Stimulated activated CD8-positive, alpha-beta memory T cell treated with anti-CD3 and anti-CD28 coated beads, Interleukin-12 subunit alpha, Interleukin-12 subunit beta, amount 100 ng/mL, for 1 hour (primary cell): ENCODE data around the gene HADHB.

Experiments used
- DNase-seq: peaks from one replicate; pipeline ENCODE4 v3.0.0-alpha.2; 2020; ENCODE audit warnings: low read depth

The HADHB gene

DNA sequence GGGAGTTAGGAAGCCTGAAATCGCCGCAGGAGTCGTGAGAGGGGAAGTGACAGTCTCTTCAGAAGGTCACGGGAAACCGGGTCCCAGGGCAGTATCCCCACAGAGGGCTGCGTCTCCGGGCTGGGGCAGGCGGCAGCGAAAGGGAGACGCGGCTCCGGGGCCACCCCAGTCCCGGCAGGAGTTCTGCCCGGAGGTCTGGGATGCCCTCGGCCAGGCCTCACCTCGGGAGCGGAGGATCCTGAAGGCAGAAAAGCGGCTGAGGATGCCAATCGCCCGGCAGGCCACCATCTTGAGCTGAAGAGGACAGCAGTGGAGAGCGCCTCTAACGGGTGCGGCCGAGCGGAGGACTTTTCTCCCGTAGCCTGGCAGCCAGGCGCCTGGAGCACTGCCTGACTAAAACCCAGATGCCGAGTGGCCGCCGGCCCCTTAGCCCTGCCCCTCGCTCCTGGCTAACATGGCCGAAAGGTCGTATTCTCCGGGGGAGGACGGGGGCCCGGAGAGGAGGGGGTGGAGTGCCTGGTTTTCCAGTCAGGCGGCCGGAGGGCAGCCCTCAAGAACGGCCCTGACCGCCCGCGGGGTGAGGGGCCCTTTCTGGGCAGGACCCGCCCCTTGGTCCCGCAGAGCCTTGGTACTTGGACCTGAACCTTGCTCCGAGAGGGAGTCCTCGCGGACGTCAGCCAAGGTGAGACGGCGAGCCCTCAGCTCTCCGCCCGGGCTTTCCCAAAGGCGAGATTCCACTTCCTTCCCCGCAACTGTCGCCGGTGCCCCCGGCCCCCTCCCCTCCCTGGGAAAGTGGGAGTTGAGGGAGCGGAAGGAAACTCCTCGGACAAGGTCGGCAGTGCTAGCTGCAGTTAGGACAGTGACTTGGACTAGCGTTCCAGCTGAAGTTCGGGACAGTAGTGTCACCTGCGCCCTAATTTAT is at the start of gene HADHB, which contains the start of gene HADHA:
Gene HADHB, plus strand, starts transcription at position 631 of the 922 bp plus-strand sequence. CDS start 9,316 bp downstream, outside the sequence.
Gene HADHA, minus strand, starts transcription at position 324 of the 922 bp plus-strand sequence. Its CDS starts 36 bp downstream, at position 288.
- DNase-seq: peak; percentile 68

GRCh38 chr2:26195040-26195984 is 49.4 kb upstream of the HADHB start:
- no peak for DNase-seq

- DNase-seq: no peak
Observed at GRCh38 chr2:26196683-26197418, 47.9 kb upstream of the HADHB start.

GRCh38 chr2:26197516-26197915 is 47.2 kb upstream of the HADHB start:
- DNase-seq: no peak

- DNase-seq: no peak
Observed at GRCh38 chr2:26202981-26203490, 41.7 kb upstream of the HADHB start.

DNA sequence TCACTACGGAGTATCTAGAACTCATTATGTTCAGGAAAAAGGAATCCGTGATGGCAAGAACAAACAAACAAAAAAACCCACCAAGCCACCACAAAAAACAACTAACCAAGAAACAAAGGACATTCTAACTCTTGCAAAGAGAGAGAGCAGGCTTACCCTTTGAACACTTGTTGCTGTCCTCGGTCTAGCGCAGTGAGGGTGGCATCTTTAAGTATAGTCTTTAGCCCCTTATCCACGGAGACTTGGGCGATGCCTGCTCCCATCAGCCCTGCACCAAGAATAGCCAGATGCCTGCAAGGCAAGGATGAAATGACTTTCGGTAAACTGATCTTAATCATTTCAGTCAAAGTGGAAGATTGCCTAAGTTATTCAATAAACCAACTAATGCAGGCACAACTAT is 40.8 kb upstream of the HADHB start:
- DNase-seq: no peak

DNA sequence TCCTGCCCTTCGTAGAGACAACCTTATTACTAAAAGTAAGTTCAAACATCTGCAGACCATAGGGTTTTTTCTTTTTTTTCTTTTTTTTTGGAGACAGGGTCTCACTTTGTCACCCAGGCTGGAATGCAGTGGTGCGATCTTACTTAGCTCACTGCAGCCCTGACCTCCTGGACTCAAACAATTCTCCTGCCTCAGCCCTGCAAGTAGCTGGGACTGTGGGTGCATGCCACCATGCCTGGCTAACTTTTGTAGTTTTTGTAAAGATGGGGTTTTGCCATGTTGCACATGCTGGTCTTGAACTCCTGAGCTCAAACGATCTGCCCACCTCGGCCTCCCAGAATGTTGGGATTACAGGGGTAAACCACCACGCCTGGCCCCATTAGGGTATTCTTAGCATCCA is 32.7 kb upstream of the HADHB start:
- no peak for DNase-seq

DNA sequence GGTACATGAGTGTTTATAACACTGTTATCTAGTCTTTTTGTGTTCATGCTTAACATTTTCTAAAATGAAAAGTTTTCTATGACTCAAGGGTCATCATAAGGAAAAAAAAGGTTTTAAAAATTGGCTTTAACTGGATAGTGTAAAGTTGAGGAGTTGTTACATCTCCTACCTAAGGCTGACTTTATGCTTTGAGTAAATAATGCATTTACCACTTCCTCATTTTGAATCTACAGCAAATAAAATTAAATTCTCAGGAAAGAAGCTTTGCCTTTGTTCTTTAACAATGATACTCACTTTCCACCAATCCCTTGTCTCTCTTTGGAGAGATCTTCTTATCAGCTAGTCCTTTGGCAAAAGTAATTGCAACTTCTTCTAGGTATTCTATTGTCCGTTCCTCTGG is 30.0 kb upstream of the HADHB start:
- DNase-seq: no peak

GRCh38 chr2:26215833-26216232 is 28.9 kb upstream of the HADHB start:
- DNase-seq: no peak

GRCh38 chr2:26216587-26216986 is 28.2 kb upstream of the HADHB start:
- no peak for DNase-seq

GRCh38 chr2:26217720-26218119 is 27.0 kb upstream of the HADHB start:
- no peak for DNase-seq

- no peak for DNase-seq
Observed at GRCh38 chr2:26223018-26223417, 21.7 kb upstream of the HADHB start.

GRCh38 chr2:26224095-26224494 is 20.6 kb upstream of the HADHB start:
- DNase-seq: no peak

DNA sequence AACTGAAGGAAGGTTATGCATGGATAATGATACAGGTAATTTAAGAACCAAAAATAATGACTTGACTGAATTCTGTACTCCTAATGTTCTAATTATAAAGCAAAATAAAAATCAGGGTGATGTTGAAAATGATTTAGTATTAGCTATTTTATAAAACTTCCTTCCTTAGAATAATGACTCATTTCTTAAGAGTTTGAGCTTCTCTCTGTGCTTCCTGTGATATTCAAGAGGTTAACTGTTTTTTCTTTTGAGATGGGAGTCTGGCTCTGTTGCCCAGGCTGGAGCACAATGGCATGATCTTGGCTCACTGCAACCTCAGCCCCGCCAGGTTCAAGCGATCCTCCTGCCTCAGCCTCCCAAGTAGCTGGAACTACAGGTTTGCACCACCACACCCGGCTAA is 15.1 kb upstream of the HADHB start:
- DNase-seq: no peak

DNA sequence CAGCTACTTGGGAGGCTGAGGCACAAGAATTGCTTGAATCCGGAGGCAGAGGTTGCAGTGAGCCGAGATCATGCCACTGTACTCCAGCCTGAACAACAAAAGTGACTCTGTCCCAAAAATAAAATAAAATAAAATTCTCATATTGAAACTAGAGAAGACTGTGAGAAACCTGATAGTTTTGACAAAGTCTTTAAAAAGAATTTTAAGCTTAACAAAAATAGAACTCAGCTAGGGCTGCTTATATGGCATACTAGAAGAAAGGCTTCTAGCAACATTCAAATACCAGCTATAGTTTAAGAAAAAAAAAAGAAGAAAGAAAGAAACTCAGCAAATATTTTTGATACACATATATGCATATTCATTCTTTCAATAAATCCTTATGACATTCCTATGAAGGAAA is 13.9 kb upstream of the HADHB start:
- DNase-seq: no peak

GRCh38 chr2:26235089-26235488 is 9.7 kb upstream of the HADHB start:
- DNase-seq: no peak

DNA sequence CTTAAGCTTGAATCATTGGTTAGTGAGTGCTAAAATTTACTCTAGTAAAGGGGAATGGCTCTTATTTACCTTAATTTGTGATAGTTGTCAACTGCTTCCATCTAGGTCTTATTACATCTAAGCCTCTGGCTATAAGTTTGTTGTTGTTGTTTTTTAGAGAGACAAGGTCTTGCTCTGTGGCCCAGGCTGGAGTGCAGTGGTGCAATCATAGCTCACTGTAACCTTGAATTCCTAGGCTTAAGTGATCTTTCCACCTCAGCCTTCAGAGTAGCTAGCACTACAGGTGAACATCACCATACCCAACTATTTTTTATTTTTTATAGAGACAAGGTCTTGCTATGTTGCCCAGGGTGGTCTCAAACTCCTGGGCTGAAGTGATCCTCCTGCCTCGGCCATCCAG is 6.9 kb upstream of the HADHB start:
- DNase-seq: no peak

GRCh38 chr2:26238311-26238958 is 6.3 kb upstream of the HADHB start:
- no peak for DNase-seq

DNA sequence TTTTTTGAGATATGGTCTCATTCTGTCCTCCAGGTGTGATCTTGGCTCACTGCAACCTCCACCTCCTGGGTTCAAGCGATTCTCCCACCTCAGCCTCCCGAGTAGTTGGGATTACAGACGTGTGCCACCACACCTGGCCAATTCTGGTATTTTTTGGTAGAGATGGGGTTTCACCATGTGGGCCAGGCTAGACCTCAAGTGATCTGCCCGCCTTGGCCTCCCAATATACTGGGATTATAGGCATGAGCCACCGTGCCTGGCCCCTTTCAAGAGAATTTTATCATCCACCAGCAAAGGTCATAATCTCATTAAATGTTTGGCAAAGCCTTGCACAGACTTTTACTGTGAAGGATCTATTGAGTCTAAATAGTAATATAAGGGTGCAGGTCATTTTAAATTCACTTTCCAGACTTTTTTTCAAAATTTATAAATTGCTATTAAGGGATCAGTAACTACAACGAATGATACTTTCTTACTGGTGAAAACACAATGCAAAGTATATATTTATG is 2.8 kb upstream of the HADHB start:
- DNase-seq: no peak

DNA sequence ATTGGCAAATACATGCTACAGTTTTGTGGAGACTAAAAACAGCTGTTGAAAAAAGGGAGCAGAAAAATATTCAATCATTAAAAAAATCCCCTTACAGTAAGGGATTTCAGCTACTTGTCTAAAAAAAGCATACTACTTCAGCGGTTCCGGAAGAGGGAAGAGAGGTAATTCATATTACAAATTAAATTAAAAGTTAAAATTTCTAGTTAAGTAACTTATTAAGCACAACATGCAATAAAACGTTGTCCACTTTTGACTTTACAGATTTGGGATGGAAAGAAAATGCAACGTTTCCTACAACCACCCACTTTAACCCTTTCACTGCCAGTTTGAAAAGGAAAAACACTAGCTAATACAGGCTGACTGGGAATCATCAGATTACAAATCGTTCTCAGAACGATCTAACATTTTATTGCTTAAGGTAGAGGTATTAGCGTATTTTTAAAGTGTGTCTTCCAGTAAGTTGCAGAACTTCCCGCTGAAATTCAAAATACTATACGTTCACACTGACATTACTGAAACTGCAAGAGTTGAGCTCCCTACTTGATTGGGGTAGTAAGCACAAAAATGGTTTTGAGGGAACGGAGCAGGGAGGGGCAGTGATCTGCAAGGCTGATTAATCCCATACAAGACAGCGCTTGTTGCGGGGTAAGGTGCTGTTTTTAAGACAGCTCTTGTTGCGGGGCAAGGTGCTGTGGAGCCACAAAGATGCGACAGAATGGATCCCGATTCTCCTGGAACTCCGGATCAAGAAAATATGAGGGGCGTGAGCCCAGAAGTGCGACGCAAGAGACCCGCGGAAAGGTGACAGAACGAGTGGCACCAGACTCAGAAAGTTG is 1.1 kb upstream of the HADHB start:
- no peak for DNase-seq
